HG02943 (cell line): ENCODE results near the gene GPR52.
"Not testable (repeated sequence)": the region's sequence is repeated elsewhere in the genome, so short reads cannot be mapped to it uniquely, and the experiment has no call there.

Experiments used
- ATAC-seq: cut with Tn5 transposase; IDR thresholded peaks from one replicate; pipeline ENCODE4 v1.9.1; 2021; ENCODE audit warnings: mild to moderate bottlenecking, low read depth, moderate library complexity; ENCODE audit not compliant: unreplicated experiment

GPR52 gene

GRCh38 chr1:174447866-174448530, at the start of gene GPR52:
Gene GPR52, plus strand, starts transcription at chr1:174447964. Its CDS starts 148 bp downstream, at chr1:174448112.
- ATAC-seq = no peak

- ATAC-seq = no peak
These were observed 49.5 kb upstream of the GPR52 start for GRCh38 chr1:174398246-174398645.

GRCh38 chr1:174399211-174399610, 48.6 kb upstream of the GPR52 start:
- ATAC-seq = no peak

GRCh38 chr1:174401075-174401474, 46.7 kb upstream of the GPR52 start:
- no peak for ATAC-seq

- ATAC-seq = no peak
These were observed 42.5 kb upstream of the GPR52 start for GRCh38 chr1:174405219-174405618.

GRCh38 chr1:174406421-174406820, 41.3 kb upstream of the GPR52 start:
- no peak for ATAC-seq

GRCh38 chr1:174407665-174408064, 40.1 kb upstream of the GPR52 start:
- ATAC-seq = no peak

GRCh38 chr1:174408146-174408545, 39.6 kb upstream of the GPR52 start:
- ATAC-seq = no peak

GRCh38 chr1:174409801-174410200, 38.0 kb upstream of the GPR52 start:
- ATAC-seq = not testable (repeated sequence)

GRCh38 chr1:174413632-174414031, 34.1 kb upstream of the GPR52 start:
- no peak for ATAC-seq

- no peak for ATAC-seq
These were observed 33.6 kb upstream of the GPR52 start for GRCh38 chr1:174414203-174414602.

- no peak for ATAC-seq
These were observed 32.3 kb upstream of the GPR52 start for GRCh38 chr1:174415506-174415905.

- no peak for ATAC-seq
These were observed 29.8 kb upstream of the GPR52 start for GRCh38 chr1:174417921-174418320.

- ATAC-seq = no peak
These were observed 22.6 kb upstream of the GPR52 start for GRCh38 chr1:174425121-174425520.

- no peak for ATAC-seq
These were observed 21.6 kb upstream of the GPR52 start for GRCh38 chr1:174426153-174426552.

- no peak for ATAC-seq
These were observed 19.7 kb upstream of the GPR52 start for GRCh38 chr1:174428033-174428432.

GRCh38 chr1:174428739-174429138, 19.0 kb upstream of the GPR52 start:
- no peak for ATAC-seq

- no peak for ATAC-seq
These were observed 14.3 kb upstream of the GPR52 start for GRCh38 chr1:174433451-174433850.

- no peak for ATAC-seq
These were observed 2.4 kb upstream of the GPR52 start for GRCh38 chr1:174445351-174445750.

GRCh38 chr1:174445817-174446216, 1.9 kb upstream of the GPR52 start:
- no peak for ATAC-seq

- ATAC-seq = no peak
These were observed 743 bp downstream of the GPR52 start for GRCh38 chr1:174448531-174448883.

- ATAC-seq = no peak
These were observed 1.2 kb downstream of the GPR52 start for GRCh38 chr1:174448974-174449373.

GRCh38 chr1:174451408-174451807, 3.6 kb downstream of the GPR52 start:
- no peak for ATAC-seq
